HTR-8/SVneo (cell line): ENCODE data around the gene TXNIP.

Experiments used
- DNase-seq: peaks from one replicate; pipeline ENCODE4 v3.0.0; 2011; ENCODE audit warnings: low spot score, mixed read lengths; ENCODE audit not compliant: insufficient read length
- FAIRE-seq: peaks from 2 replicates; lab custom pipeline; 2011; peaks lifted over from hg19 to GRCh38; lab: Jason Lieb, UNC

Gene TXNIP

GRCh38 chr1:145947551-145947950 lies 48.8 kb downstream of the TXNIP start:
- DNase-seq (no peak), FAIRE-seq (no peak)

- FAIRE-seq (no peak), DNase-seq (no peak)
These were observed 49.8 kb downstream of the TXNIP start for GRCh38 chr1:145946477-145946986.

- DNase-seq = no peak
- FAIRE-seq = no peak
These were observed 51.8 kb downstream of the TXNIP start for GRCh38 chr1:145944532-145944931.

GRCh38 chr1:145942871-145943270 lies 53.5 kb downstream of the TXNIP start:
- FAIRE-seq = no peak

More at GRCh38 chr1:145942871-145943270, 53.5 kb downstream of the TXNIP start:
- DNase-seq = no peak
